ENCODE measurements around the gene WNT7B.

Gene WNT7B

DNA sequence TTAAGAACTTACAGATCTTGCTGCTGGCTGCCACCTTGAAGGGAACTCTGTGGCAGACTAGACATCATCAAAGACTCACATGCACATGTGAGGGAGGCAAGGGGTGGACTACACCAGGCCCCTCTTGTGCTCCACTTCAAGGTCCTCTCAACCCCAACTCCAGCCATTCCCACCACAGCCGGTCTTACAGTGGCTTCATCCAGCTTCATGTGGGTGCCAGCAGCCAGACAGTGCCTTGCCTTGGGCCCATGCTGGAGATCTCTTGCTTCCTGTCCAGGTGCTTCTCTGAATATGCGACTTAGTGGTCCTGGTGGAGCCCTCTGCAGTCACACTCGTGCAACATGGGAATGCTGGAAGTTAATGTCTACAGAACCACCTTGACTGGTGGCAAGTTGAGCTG, 44.6 kb upstream of the WNT7B start:
- no peaks in the 10 kb centered on the region for H4K20me1 ChIP-seq (ENCODE audit: insufficient read depth, low read length)
- DNase-seq = no peak
- no peaks in the 10 kb centered on the region for H3K36me3 ChIP-seq (replicated peaks; ENCODE audit: insufficient read depth, low read length)
- no peak overlapping the region for H3K4me3 ChIP-seq (ENCODE audit: low read length)
- no peak overlapping the region for H2AFZ ChIP-seq (ENCODE audit: low read length)
- H3K4me1 ChIP-seq (ENCODE audit: low read length) = no peaks in the 10 kb centered on the region
- peaks cover 14% of the 10 kb centered on the region for H3K27me3 ChIP-seq (replicated peaks; ENCODE audit: insufficient read depth, low read length)
- H3K9me2 ChIP-seq (replicated peaks; ENCODE audit: insufficient read depth, low read length) = no peaks in the 10 kb centered on the region
- no peaks in the 10 kb centered on the region for H3K9me3 ChIP-seq (replicated peaks; ENCODE audit: insufficient read depth, low read length)
- H3K4me2 ChIP-seq (ENCODE audit: low read depth, low read length) = no peak overlapping the region
- TF ChIP-seq EZH2 (optimal IDR thresholded peaks at IDR 0.05; ENCODE audit: low read depth, low read length) (no peak), CTCF (IDR thresholded peaks at IDR 0.05; ENCODE audit: low read length) (no peak), EZH2phosphoT487 (IDR thresholded peaks at IDR 0.05; ENCODE audit: low read length) (no peak)
- no peak overlapping the region for H3K27ac ChIP-seq (ENCODE audit: low read length)
- no peaks in the 10 kb centered on the region for H3F3A ChIP-seq (ENCODE audit: insufficient read depth, low read length)
- H3K9ac ChIP-seq (ENCODE audit: low read length) = no peak overlapping the region
- no peaks in the 10 kb centered on the region for H3K79me2 ChIP-seq (ENCODE audit: low read length)

DNA sequence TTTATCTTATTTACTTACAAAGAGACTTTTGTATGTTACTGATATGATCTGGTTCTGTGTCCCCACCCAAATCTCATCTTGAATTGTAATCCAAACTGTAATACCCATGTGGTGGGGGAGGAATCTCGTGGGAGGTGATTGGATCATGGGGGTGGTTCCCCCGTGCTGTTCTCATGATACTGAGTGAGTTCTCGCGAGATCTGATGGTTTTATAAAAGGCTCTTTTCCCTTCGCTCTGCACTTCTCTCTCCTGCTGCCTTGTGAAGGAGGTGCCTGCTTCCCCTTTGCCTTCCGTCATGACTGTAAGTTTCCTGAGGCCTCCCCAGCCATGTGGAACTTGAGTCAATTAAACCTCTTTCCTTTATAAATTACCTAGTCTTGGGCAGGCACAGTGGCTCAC, 42.4 kb upstream of the WNT7B start:
- Histone ChIP-seq H3F3A (ENCODE audit: insufficient read depth, low read length) (no peaks in the 10 kb centered on the region; the same call in 1 of the 2 replicates), H3K9ac (ENCODE audit: low read length) (no peak overlapping the region), H3K27me3 (replicated peaks; ENCODE audit: insufficient read depth, low read length) (no peaks in the 10 kb centered on the region; the same call in none of the 2 replicates), H4K20me1 (ENCODE audit: insufficient read depth, low read length) (no peaks in the 10 kb centered on the region), H3K9me3 (replicated peaks; ENCODE audit: insufficient read depth, low read length) (no peaks in the 10 kb centered on the region), H2AFZ (ENCODE audit: low read length) (no peak overlapping the region), H3K27ac (ENCODE audit: low read length) (no peak overlapping the region), H3K4me2 (ENCODE audit: low read depth, low read length) (no peak overlapping the region), H3K9me2 (replicated peaks; ENCODE audit: insufficient read depth, low read length) (no peaks in the 10 kb centered on the region), H3K4me3 (ENCODE audit: low read length) (no peak overlapping the region), H3K79me2 (ENCODE audit: low read length) (no peaks in the 10 kb centered on the region), H3K36me3 (replicated peaks; ENCODE audit: insufficient read depth, low read length) (no peaks in the 10 kb centered on the region), H3K4me1 (ENCODE audit: low read length) (no peaks in the 10 kb centered on the region)
- DNase-seq = no peak
- TF ChIP-seq EZH2 (optimal IDR thresholded peaks at IDR 0.05; ENCODE audit: low read depth, low read length) = no peak
- TF ChIP-seq EZH2phosphoT487 (IDR thresholded peaks at IDR 0.05; ENCODE audit: low read length) = no peak
- no peak for TF ChIP-seq CTCF (IDR thresholded peaks at IDR 0.05; ENCODE audit: low read length)

- Histone ChIP-seq H3K4me1 (ENCODE audit: low read length) (no peaks in the 10 kb centered on the region), H3K4me2 (ENCODE audit: low read depth, low read length) (no peak overlapping the region), H3K9me3 (replicated peaks; ENCODE audit: insufficient read depth, low read length) (no peaks in the 10 kb centered on the region), H3K9me2 (replicated peaks; ENCODE audit: insufficient read depth, low read length) (no peaks in the 10 kb centered on the region), H3K4me3 (ENCODE audit: low read length) (no peak overlapping the region), H3K79me2 (ENCODE audit: low read length) (no peaks in the 10 kb centered on the region), H3F3A (ENCODE audit: insufficient read depth, low read length) (peaks cover 1% of the 10 kb centered on the region; the same call in 1 of the 2 replicates), H3K27me3 (replicated peaks; ENCODE audit: insufficient read depth, low read length) (no peaks in the 10 kb centered on the region; the same call in none of the 2 replicates), H3K27ac (ENCODE audit: low read length) (no peak overlapping the region), H3K9ac (ENCODE audit: low read length) (no peak overlapping the region), H2AFZ (ENCODE audit: low read length) (no peak overlapping the region), H3K36me3 (replicated peaks; ENCODE audit: insufficient read depth, low read length) (no peaks in the 10 kb centered on the region), H4K20me1 (ENCODE audit: insufficient read depth, low read length) (no peaks in the 10 kb centered on the region)
- no peak for DNase-seq
- TF ChIP-seq EZH2phosphoT487 (IDR thresholded peaks at IDR 0.05; ENCODE audit: low read length) (no peak), EZH2 (optimal IDR thresholded peaks at IDR 0.05; ENCODE audit: low read depth, low read length) (no peak), CTCF (IDR thresholded peaks at IDR 0.05; ENCODE audit: low read length) (no peak)
Measured at GRCh38 chr22:46018859-46019258, 41.9 kb upstream of the WNT7B start.

Data from MM.1S (cell line).